Measurements from ENCODE around the gene RAP1A.
A peak's percentile ranks its signal among the peaks of the same experiment; 100 is the strongest.

RAP1A gene

DNA sequence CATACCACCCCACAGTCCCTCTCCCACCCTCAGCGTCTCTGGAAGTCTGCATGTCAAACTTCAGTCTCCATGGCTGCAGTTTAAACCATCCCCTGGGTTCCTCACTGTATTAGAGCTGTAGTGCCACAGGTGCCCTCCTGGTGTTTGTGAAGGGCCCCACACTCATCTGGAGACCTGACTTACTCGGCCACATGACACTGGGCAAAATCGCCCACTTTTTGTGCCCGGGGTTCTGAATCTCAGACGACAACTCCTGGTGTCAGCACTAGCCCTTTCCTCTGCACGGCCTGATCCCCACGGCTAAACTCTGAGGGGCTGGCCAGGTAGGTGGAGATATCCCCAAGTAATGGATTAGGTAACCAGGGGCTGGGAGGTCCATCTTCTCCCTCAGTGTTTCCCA lies 113.1 kb downstream of the RAP1A start:
- Histone ChIP-seq H3K27me3 (ENCODE audit: control insufficient read depth, insufficient read depth, low read length) (peaks cover 7% of the 10 kb centered on the region; the same call in 1 of the 2 replicates), H3K9me3 (ENCODE audit: control insufficient read depth, insufficient read depth, low read depth, low read length) (no peaks in the 10 kb centered on the region), H3K36me3 (ENCODE audit: control insufficient read depth, insufficient read depth, low read length) (peaks cover 2% of the 10 kb centered on the region; the same call in 1 of the 2 replicates), H3K4me1 (ENCODE audit: control insufficient read depth, insufficient read depth, low read length) (peaks cover 46% of the 10 kb centered on the region), H3K27ac (ENCODE audit: low read depth, low read length) (no peak overlapping the region), H3K9ac (ENCODE audit: low read length) (no peak overlapping the region), H3K4me3 (ENCODE audit: low read depth, low read length) (no peak overlapping the region)

DNA sequence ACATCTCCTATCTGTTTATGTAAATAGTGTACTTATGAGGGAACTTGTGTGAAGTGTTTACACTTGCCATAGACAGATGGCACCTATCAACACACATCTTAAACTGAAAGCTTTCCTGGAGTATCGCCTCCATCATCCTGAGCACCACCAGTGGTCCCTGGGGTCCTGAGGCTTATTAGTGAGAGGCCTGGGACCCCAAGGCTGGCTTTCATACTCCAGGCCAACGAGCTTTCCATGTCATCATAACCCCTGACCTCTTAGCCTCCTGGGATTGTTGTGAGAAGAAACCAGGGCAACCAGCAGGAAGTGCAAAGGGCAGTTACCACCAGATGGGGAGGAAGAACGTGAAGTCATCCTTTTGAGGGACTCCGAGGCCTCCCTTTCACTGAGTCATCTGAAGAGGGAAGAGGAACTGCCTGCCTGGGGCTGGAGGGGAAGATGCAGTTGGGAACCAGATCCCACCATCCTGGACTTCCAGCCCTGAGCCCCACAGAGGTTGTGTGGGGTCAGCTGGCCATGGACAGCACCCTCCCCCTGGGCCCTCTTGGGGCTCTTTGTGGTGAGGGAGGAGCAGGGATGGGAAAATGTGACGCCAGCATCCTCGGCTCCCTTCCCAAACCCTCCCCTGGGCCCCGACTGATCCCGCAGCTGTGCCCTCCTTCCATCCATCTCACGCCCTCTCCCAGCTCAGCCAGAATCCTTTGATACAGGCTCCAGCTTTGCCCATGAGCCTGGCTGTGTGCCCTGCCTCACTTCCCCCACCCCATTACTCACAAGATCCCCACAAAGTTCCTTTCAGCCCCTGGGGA lies 113.8 kb downstream of the RAP1A start:
- peaks cover 50% of the 10 kb centered on the region for H3K4me1 ChIP-seq (ENCODE audit: control insufficient read depth, insufficient read depth, low read length)
- peaks cover 8% of the 10 kb centered on the region; the same call in 1 of the 2 replicates for H3K27me3 ChIP-seq (ENCODE audit: control insufficient read depth, insufficient read depth, low read length)
- no peak overlapping the region for H3K9ac ChIP-seq (ENCODE audit: low read length)
- H3K4me3 ChIP-seq (ENCODE audit: low read depth, low read length) = no peak overlapping the region
- no peak overlapping the region for H3K27ac ChIP-seq (ENCODE audit: low read depth, low read length)
- no peaks in the 10 kb centered on the region for H3K9me3 ChIP-seq (ENCODE audit: control insufficient read depth, insufficient read depth, low read depth, low read length)
- peaks cover 2% of the 10 kb centered on the region; the same call in 1 of the 2 replicates for H3K36me3 ChIP-seq (ENCODE audit: control insufficient read depth, insufficient read depth, low read length)

DNA sequence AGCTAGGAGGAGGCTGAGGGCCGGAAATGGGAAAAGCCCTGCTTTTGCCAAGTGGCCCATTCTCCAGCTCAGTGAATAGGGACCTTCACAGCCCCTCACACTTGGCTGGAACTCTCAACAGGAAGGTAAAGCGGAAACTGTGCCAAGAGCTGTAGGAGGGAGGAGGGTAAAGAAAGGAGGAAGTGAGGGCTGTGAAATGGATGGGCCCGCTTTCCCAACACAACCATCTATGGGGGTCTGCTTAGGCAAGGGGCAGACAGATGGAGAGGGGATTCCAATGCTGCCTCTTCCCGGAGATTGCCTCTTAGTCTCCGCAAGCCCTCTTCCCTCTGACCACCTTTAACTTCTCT lies 114.4 kb downstream of the RAP1A start:
- H3K27ac ChIP-seq (ENCODE audit: low read depth, low read length) = no peak overlapping the region
- peaks cover 8% of the 10 kb centered on the region; the same call in 1 of the 2 replicates for H3K27me3 ChIP-seq (ENCODE audit: control insufficient read depth, insufficient read depth, low read length)
- H3K4me1 ChIP-seq (ENCODE audit: control insufficient read depth, insufficient read depth, low read length) = peaks cover 50% of the 10 kb centered on the region
- H3K36me3 ChIP-seq (ENCODE audit: control insufficient read depth, insufficient read depth, low read length) = peaks cover 2% of the 10 kb centered on the region; the same call in 1 of the 2 replicates
- no peaks in the 10 kb centered on the region for H3K9me3 ChIP-seq (ENCODE audit: control insufficient read depth, insufficient read depth, low read depth, low read length)
- no peak overlapping the region for H3K9ac ChIP-seq (ENCODE audit: low read length)
- H3K4me3 ChIP-seq (ENCODE audit: low read depth, low read length) = no peak overlapping the region

DNA sequence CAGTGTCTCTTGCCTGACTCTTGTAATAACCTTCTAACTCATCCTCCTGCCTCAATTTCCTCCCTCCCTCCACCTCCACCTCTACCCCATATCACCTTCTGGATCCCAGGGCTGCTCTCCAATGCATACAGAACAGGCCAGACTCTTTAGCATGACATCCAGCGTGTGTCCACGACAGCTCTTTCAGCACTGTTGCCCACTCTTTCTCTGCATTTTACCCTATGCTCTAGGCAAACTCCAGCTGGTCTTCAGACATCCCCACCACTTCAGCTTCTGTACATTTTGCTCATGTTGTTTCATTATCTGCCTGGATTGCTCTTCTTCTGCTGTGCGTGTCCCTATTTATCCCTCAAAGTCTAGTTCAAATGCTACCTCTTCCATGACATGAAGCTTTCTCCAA lies 114.8 kb downstream of the RAP1A start:
- Histone ChIP-seq H3K36me3 (ENCODE audit: control insufficient read depth, insufficient read depth, low read length) (peaks cover 2% of the 10 kb centered on the region; the same call in 1 of the 2 replicates), H3K9me3 (ENCODE audit: control insufficient read depth, insufficient read depth, low read depth, low read length) (no peaks in the 10 kb centered on the region), H3K9ac (ENCODE audit: low read length) (no peak overlapping the region), H3K27me3 (ENCODE audit: control insufficient read depth, insufficient read depth, low read length) (peaks cover 8% of the 10 kb centered on the region; the same call in 1 of the 2 replicates), H3K4me3 (ENCODE audit: low read depth, low read length) (no peak overlapping the region), H3K27ac (ENCODE audit: low read depth, low read length) (no peak overlapping the region), H3K4me1 (ENCODE audit: control insufficient read depth, insufficient read depth, low read length) (peaks cover 50% of the 10 kb centered on the region)

DNA sequence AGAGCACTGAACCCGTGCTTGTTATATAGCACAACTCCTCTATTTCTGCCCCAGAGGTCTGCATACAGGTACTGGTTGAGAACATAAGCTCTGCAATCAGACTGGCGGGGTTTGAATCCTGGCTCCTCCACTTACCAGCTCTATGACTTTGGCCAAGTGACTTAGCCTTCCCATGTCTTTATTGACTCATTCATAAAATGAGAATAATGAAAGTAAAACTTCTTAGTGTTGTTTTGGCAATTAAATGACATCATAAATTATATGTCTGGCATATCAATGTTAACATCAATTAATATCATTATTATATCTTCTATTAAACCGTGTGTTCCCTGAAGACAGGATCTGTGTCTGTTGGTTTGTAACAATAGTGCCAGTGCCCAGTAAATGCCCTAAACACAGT lies 115.3 kb downstream of the RAP1A start:
- no peak overlapping the region for H3K4me3 ChIP-seq (ENCODE audit: low read depth, low read length)
- peaks cover 8% of the 10 kb centered on the region; the same call in 1 of the 2 replicates for H3K27me3 ChIP-seq (ENCODE audit: control insufficient read depth, insufficient read depth, low read length)
- H3K4me1 ChIP-seq (ENCODE audit: control insufficient read depth, insufficient read depth, low read length) = peaks cover 47% of the 10 kb centered on the region
- peaks cover 2% of the 10 kb centered on the region; the same call in 1 of the 2 replicates for H3K36me3 ChIP-seq (ENCODE audit: control insufficient read depth, insufficient read depth, low read length)
- H3K9ac ChIP-seq (ENCODE audit: low read length) = no peak overlapping the region
- no peak overlapping the region for H3K27ac ChIP-seq (ENCODE audit: low read depth, low read length)
- H3K9me3 ChIP-seq (ENCODE audit: control insufficient read depth, insufficient read depth, low read depth, low read length) = no peaks in the 10 kb centered on the region

DNA sequence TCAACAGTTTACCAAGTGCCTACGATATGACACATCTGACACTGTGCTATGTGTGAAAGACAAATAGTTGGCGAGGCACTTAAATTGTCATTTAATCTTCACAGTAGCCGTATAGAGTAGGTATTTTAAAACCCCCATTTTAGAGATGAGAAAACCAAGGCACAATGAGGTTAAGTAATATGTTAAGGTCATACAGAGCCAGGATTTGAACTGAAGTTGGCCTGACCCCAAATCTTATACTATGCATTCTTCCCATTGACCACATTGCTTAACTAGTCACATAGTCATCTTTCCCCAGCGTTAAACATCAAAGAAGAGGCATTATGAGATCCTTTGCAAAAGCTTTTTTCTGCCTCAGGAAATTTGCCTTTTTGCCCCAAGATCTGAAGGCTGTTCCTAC lies 115.7 kb downstream of the RAP1A start:
- Histone ChIP-seq H3K27me3 (ENCODE audit: control insufficient read depth, insufficient read depth, low read length) (peaks cover 8% of the 10 kb centered on the region; the same call in 1 of the 2 replicates), H3K4me1 (ENCODE audit: control insufficient read depth, insufficient read depth, low read length) (peaks cover 42% of the 10 kb centered on the region), H3K9ac (ENCODE audit: low read length) (no peak overlapping the region), H3K27ac (ENCODE audit: low read depth, low read length) (no peak overlapping the region), H3K36me3 (ENCODE audit: control insufficient read depth, insufficient read depth, low read length) (peaks cover 2% of the 10 kb centered on the region; the same call in 1 of the 2 replicates), H3K4me3 (ENCODE audit: low read depth, low read length) (no peak overlapping the region), H3K9me3 (ENCODE audit: control insufficient read depth, insufficient read depth, low read depth, low read length) (no peaks in the 10 kb centered on the region)

DNA sequence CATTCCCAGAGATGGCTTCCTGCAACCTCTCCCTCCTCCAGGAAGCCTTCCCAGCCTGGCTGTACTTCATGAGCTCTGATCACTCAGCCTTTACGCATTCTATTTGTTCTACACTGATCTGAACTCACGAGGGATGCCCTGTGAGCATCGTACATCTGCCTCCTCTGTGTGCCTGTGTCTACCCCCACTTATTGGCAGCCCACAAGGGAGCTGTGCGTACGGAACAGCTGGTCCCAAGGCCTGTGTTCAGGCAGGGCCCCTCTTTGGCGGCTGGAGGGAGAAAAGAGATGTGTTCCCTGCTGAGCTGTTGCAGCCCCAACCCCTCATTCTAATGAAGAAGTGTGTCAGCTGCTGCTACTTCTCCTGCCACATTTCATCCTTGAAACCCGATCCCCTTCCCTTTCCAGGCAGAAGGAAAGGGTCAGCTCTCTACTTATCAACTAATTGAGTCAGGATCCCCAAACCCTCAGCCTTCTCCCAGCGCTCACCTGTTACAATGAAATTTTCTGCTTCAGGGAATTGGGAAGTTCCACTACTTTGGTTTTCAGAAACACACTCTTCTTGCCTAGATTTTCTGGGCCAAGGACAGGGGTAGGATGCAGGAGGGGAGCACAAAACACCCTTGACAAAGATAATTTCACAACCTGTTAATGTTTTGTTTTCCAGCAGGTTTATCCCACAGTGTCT lies 116.4 kb downstream of the RAP1A start:
- H3K4me1 ChIP-seq (ENCODE audit: control insufficient read depth, insufficient read depth, low read length) = peaks cover 39% of the 10 kb centered on the region
- peaks cover 2% of the 10 kb centered on the region; the same call in 1 of the 2 replicates for H3K36me3 ChIP-seq (ENCODE audit: control insufficient read depth, insufficient read depth, low read length)
- H3K27me3 ChIP-seq (ENCODE audit: control insufficient read depth, insufficient read depth, low read length) = peaks cover 10% of the 10 kb centered on the region
- no peak overlapping the region for H3K9ac ChIP-seq (ENCODE audit: low read length)
- no peaks in the 10 kb centered on the region for H3K9me3 ChIP-seq (ENCODE audit: control insufficient read depth, insufficient read depth, low read depth, low read length)
- peak overlapping the region; percentile 10 for H3K4me3 ChIP-seq (ENCODE audit: low read depth, low read length)
- no peak overlapping the region for H3K27ac ChIP-seq (ENCODE audit: low read depth, low read length)

DNA sequence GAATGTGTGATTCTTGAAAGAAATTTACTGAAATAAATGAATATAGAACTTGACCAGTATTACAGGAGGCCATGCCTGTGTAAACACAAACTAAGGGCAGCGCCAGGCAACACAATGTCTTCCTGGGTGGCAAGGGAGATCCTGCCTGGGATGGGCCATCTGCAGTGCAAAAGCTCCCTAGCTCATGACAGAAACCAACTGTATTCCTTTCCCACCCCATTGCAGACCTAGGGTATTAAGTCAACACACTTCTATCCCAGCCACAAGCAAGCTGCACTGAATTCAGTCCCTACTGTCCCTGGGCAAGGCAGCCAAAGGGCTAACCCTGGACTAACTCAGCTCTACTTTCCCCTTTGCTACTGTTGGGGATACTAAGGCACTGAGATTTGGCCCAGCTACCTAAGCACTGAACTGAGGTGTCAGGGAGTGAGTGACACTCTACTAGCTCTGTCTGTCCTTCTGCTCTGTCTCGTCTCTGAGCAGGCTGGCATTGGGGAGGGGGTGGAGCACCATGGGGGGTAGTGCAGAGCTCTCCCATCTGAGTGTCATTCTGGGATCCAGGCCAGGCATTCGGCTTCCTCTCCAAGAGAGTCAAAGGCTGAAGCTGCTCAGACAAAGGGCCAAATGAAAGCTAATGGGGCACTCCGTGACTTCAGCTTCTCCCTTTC lies 117.1 kb downstream of the RAP1A start:
- H3K36me3 ChIP-seq (ENCODE audit: control insufficient read depth, insufficient read depth, low read length) = peaks cover 2% of the 10 kb centered on the region; the same call in 1 of the 2 replicates
- peaks cover 16% of the 10 kb centered on the region for H3K27me3 ChIP-seq (ENCODE audit: control insufficient read depth, insufficient read depth, low read length)
- H3K4me1 ChIP-seq (ENCODE audit: control insufficient read depth, insufficient read depth, low read length) = peaks cover 39% of the 10 kb centered on the region
- 0 out of 2 replicates have a peak overlapping the region, but pooled peaks have one; percentile 75 for H3K4me3 ChIP-seq (ENCODE audit: low read depth, low read length)
- no peak overlapping the region for H3K9ac ChIP-seq (ENCODE audit: low read length)
- H3K9me3 ChIP-seq (ENCODE audit: control insufficient read depth, insufficient read depth, low read depth, low read length) = no peaks in the 10 kb centered on the region
- H3K27ac ChIP-seq (ENCODE audit: low read depth, low read length) = no peak overlapping the region

DNA sequence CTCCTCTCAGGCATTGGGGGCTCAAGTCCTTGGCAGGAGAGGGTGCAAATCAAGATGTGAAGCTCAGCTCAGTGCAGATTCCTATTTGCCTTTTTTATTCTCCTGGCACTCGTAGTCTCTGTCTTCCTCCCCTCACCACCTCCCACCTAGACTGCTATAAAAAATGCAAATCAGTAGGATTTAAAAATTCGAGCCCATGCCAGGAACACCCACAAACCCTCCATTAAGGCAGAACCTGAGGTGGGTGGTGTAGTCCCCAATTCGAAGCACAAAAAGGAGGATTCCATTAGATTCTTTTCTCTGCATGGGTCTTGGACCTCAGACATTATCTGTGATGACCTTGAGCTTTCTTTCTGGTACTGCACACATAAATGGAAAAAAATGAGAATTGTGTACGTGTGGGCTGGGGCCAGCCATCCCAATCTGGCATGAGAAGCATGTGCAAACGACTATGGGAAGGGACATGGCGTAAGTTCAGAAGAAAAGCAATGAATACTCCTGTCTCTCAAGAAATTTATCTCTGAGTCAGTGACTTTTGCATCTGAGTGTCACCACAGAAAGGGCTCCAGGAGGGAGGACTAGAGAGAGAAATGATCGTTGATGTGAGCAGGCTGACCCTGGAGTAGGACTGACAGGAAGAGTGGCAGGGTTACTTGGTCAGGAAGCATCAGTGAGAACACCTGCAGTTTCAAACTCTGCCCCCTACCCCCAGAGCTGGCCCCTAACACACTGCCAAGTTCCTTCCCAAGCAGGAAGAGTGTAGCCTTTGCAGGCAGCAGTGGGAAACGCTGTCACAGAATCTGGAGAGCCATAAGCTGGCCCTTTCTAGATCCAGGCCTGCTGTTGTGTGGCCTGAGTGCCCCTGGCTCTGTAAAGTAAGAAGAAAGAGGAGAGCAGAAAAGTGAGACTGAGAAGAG lies 117.9 kb downstream of the RAP1A start:
- Histone ChIP-seq H3K27ac (ENCODE audit: low read depth, low read length) (no peak overlapping the region), H3K9ac (ENCODE audit: low read length) (no peak overlapping the region), H3K4me1 (ENCODE audit: control insufficient read depth, insufficient read depth, low read length) (peaks cover 39% of the 10 kb centered on the region)

DNA sequence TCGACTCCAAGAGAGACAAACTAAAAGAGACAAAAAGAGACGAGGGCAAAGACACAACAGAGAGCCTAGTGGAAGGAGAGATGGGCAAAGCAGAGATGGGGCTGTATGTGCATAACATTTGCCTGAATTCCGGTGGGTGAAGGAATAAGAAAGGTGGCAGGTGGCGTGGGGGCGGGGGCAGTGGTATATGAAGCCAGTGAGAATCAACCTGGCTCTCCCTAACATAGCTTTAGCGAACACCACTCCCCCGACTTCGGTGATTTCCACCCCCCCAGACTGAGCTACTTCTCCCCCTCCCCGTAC lies 118.5 kb downstream of the RAP1A start:
- no peak overlapping the region for H3K27ac ChIP-seq (ENCODE audit: low read depth, low read length)

More for the DNA sequence above, 117.9 kb downstream of the RAP1A start:
- H3K9me3 ChIP-seq (ENCODE audit: control insufficient read depth, insufficient read depth, low read depth, low read length) = no peaks in the 10 kb centered on the region
- H3K4me3 ChIP-seq (ENCODE audit: low read depth, low read length) = peak overlapping the region; percentile 75
- peaks cover 2% of the 10 kb centered on the region; the same call in 1 of the 2 replicates for H3K36me3 ChIP-seq (ENCODE audit: control insufficient read depth, insufficient read depth, low read length)
- H3K27me3 ChIP-seq (ENCODE audit: control insufficient read depth, insufficient read depth, low read length) = peaks cover 22% of the 10 kb centered on the region

More for the DNA sequence above, 118.5 kb downstream of the RAP1A start:
- Histone ChIP-seq H3K36me3 (ENCODE audit: control insufficient read depth, insufficient read depth, low read length) (peaks cover 2% of the 10 kb centered on the region; the same call in 1 of the 2 replicates), H3K9ac (ENCODE audit: low read length) (peak overlapping the region; percentile 74), H3K4me3 (ENCODE audit: low read depth, low read length) (peak overlapping the region; percentile 75), H3K9me3 (ENCODE audit: control insufficient read depth, insufficient read depth, low read depth, low read length) (no peaks in the 10 kb centered on the region), H3K4me1 (ENCODE audit: control insufficient read depth, insufficient read depth, low read length) (peaks cover 38% of the 10 kb centered on the region), H3K27me3 (ENCODE audit: control insufficient read depth, insufficient read depth, low read length) (peaks cover 26% of the 10 kb centered on the region)
